ENCODE measurements around the gene SCGB1D4. TPM values are rescaled to one million over a fixed set of nuclear protein-coding genes. Genes with fewer than 3 reads are reported as not detected.
A peak's percentile ranks its signal among the peaks of the same experiment; 100 is the strongest.

SCGB1D4 gene
- total RNA-seq, 1 experiment from 2014 or later, result not detected

DNA sequence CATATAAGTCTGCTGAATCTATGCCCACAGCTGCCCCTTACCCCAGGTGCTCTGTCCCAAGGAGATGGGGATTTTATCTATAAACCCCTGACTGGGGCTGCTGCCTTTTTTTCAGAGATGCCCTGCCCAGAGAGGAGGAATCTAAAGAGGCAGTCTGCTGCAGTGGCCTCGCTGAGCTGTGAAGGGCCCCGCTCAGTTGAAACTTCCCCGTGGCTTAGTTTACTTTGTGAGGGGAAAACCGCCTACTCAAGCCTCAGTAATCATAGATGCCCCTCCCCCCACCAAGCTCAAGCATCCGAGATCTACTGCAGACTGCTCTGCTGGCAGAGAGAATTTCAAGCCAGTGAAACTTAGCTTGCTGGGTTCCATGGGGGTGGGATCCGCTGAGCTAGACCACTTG, 7.4 kb upstream of the SCGB1D4 start:
- no peaks in the 10 kb centered on the region for H3K36me3 ChIP-seq (ENCODE audit: low read depth)
- H3F3A ChIP-seq (ENCODE audit: insufficient read depth, low read depth), result no peaks in the 10 kb centered on the region
- no peaks in the 10 kb centered on the region for H3K4me1 ChIP-seq (replicated peaks; ENCODE audit: insufficient read depth)
- CTCF ChIA-PET, result no interaction called here
- H3K4me3 ChIP-seq, result no peak overlapping the region
- H3K27me3 ChIP-seq (ENCODE audit: insufficient read depth, low read depth), result peaks cover 72% of the 10 kb centered on the region
- H2AFZ ChIP-seq, result no peak overlapping the region
- POLR2A ChIA-PET (ENCODE audit: unreplicated experiment), result interaction anchor here (0.6 kb wide), 1 partner anchor 432 kb away, joined by 3 read pairs; no protein-coding TSS in a partner anchor
- H3K9me2 ChIP-seq (ENCODE audit: insufficient read depth), result no peaks in the 10 kb centered on the region
- intact Hi-C loops (cut with micrococcal nuclease; ENCODE audit: unreplicated experiment), result loop anchor here (10.0 kb wide), 1 partner anchor 61 kb away; the partner anchor contains the start of gene SCGB1D2
- TF ChIP-seq, protein P1, sequence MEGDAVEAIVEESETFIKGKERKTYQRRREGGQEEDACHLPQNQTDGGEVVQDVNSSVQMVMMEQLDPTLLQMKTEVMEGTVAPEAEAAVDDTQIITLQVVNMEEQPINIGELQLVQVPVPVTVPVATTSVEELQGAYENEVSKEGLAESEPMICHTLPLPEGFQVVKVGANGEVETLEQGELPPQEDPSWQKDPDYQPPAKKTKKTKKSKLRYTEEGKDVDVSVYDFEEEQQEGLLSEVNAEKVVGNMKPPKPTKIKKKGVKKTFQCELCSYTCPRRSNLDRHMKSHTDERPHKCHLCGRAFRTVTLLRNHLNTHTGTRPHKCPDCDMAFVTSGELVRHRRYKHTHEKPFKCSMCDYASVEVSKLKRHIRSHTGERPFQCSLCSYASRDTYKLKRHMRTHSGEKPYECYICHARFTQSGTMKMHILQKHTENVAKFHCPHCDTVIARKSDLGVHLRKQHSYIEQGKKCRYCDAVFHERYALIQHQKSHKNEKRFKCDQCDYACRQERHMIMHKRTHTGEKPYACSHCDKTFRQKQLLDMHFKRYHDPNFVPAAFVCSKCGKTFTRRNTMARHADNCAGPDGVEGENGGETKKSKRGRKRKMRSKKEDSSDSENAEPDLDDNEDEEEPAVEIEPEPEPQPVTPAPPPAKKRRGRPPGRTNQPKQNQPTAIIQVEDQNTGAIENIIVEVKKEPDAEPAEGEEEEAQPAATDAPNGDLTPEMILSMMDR (conservative IDR thresholded peaks at IDR 0.05), result no peak
- no peak for TF ChIP-seq EZH2 (IDR thresholded peaks at IDR 0.05; ENCODE audit: low read depth)
- H3K4me2 ChIP-seq, result no peak overlapping the region
- DNase-seq, result no peak
- no peaks in the 10 kb centered on the region for H4K20me1 ChIP-seq (ENCODE audit: insufficient read depth)
- no peak overlapping the region for H3K27ac ChIP-seq
- no peaks in the 10 kb centered on the region for H3K9me3 ChIP-seq (ENCODE audit: insufficient read depth, low read depth)
- no TSS peak for BruUV-seq (replicated peaks)
- H3K79me2 ChIP-seq (ENCODE audit: low read depth), result no peaks in the 10 kb centered on the region

DNA sequence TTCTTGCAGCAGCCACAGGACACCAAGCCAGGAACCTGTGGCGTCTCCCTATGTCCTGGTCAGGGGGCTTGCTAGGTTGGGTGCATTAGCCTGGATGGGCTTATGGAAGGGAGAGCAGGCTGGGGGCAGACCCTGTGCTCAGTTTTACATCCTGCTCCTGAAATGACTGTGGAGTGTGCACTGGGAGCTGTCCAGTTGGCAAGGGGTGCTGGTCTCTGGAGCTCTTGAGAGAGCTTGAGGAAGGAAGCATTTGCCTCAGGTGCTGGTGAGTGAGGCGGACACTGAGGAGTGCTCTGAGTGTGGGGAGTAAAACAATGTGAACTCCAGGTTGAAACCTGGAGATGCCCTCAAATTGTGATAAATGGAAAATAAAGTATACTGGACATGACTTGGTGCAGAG, 3.4 kb downstream of the SCGB1D4 start:
- Histone ChIP-seq H3K4me3 (no peak overlapping the region), H2AFZ (no peak overlapping the region), H3K79me2 (ENCODE audit: low read depth) (no peaks in the 10 kb centered on the region), H3K4me1 (replicated peaks; ENCODE audit: insufficient read depth) (no peaks in the 10 kb centered on the region), H3K9me2 (ENCODE audit: insufficient read depth) (no peaks in the 10 kb centered on the region), H3F3A (ENCODE audit: insufficient read depth, low read depth) (no peaks in the 10 kb centered on the region), H3K27me3 (ENCODE audit: insufficient read depth, low read depth) (peaks cover 64% of the 10 kb centered on the region), H3K9me3 (ENCODE audit: insufficient read depth, low read depth) (no peaks in the 10 kb centered on the region), H4K20me1 (ENCODE audit: insufficient read depth) (no peaks in the 10 kb centered on the region), H3K27ac (no peak overlapping the region), H3K36me3 (ENCODE audit: low read depth) (no peaks in the 10 kb centered on the region), H3K4me2 (no peak overlapping the region)
- ChIA-PET CTCF (no interaction called here), POLR2A (ENCODE audit: unreplicated experiment) (no interaction called here)
- no TSS peak for BruUV-seq (replicated peaks)
- intact Hi-C loops (cut with micrococcal nuclease; ENCODE audit: unreplicated experiment), result no loop called here
- TF ChIP-seq, protein P1 (conservative IDR thresholded peaks at IDR 0.05), result no peak
- no peak for TF ChIP-seq EZH2 (IDR thresholded peaks at IDR 0.05; ENCODE audit: low read depth)
- DNase-seq, result peak in 1 of 2 experiments; percentile 28

DNA sequence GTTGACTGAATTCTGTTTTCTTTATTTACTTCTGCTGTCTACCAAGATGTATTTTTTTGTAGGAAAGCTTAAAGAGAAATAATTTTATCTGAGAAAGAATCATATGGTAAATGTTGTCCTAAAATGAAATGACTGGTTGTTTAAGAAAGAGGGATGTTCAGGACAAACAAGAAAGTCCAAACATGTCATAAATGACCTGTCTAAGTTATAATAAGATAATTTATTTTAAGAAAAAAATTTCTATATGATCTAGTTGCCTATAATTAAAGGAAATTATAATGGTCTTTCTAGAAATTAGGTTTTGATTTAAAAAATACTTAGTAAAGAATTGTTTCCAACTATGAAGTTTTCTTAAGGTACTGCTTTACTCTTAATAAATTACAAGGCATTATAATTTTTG, 18.4 kb downstream of the SCGB1D4 start:
- H4K20me1 ChIP-seq (ENCODE audit: insufficient read depth), result no peaks in the 10 kb centered on the region
- CTCF ChIA-PET, result no interaction called here
- no peak for TF ChIP-seq EZH2 (IDR thresholded peaks at IDR 0.05; ENCODE audit: low read depth)
- TF ChIP-seq, protein P1 (conservative IDR thresholded peaks at IDR 0.05), result no peak
- no peak overlapping the region for H3K4me3 ChIP-seq
- no peaks in the 10 kb centered on the region for H3F3A ChIP-seq (ENCODE audit: insufficient read depth, low read depth)
- no peaks in the 10 kb centered on the region for H3K9me2 ChIP-seq (ENCODE audit: insufficient read depth)
- H3K4me1 ChIP-seq (replicated peaks; ENCODE audit: insufficient read depth), result no peaks in the 10 kb centered on the region
- intact Hi-C loops (cut with micrococcal nuclease; ENCODE audit: unreplicated experiment), result no loop called here
- no TSS peak for BruUV-seq (replicated peaks)
- H3K27me3 ChIP-seq (ENCODE audit: insufficient read depth, low read depth), result peaks cover 14% of the 10 kb centered on the region; the same call in 1 of the 2 replicates
- POLR2A ChIA-PET (ENCODE audit: unreplicated experiment), result no interaction called here
- no peak overlapping the region for H3K27ac ChIP-seq
- no peak for DNase-seq
- no peak overlapping the region for H3K4me2 ChIP-seq
- H3K36me3 ChIP-seq (ENCODE audit: low read depth), result no peaks in the 10 kb centered on the region
- no peaks in the 10 kb centered on the region for H3K79me2 ChIP-seq (ENCODE audit: low read depth)
- no peak overlapping the region for H2AFZ ChIP-seq
- 0 out of 2 replicates have a peak, but pooled peaks cover 6% of the 10 kb centered on the region for H3K9me3 ChIP-seq (ENCODE audit: insufficient read depth, low read depth)
